Breast epithelium (tissue), 3 donors: ENCODE results near the gene CHSY1.

Source experiments
- POLR2A ChIP-seq: fragments of 450-650 bp; IDR thresholded peaks from one replicate; pipeline ENCODE4 v1.6.1; 2016; ENCODE audit warnings: antibody characterized with exemption, mild to moderate bottlenecking, moderate library complexity
- POLR2AphosphoS5 ChIP-seq, 3 donors: sonication (generic); formaldehyde crosslinking; IDR thresholded peaks; one replicate each; pipeline ENCODE4 v1.6.1; 2017; ENCODE audit warnings: antibody characterized with exemption in 3 of 3
- TF ChIP-seq, protein P1 (sequence below), 3 donors: fragments of 450-650 bp; IDR thresholded peaks; one replicate each; pipeline ENCODE4 v1.5.1; 2016 to 2017; ENCODE audit warnings: antibody characterized with exemption in 3 of 3, mild to moderate bottlenecking in 3 of 3, moderate library complexity in 3 of 3

GRCh38 chr15:101192081-101192480 lies 59.8 kb downstream of the CHSY1 start:
- no peak for TF ChIP-seq POLR2A
- TF ChIP-seq, protein P1, sequence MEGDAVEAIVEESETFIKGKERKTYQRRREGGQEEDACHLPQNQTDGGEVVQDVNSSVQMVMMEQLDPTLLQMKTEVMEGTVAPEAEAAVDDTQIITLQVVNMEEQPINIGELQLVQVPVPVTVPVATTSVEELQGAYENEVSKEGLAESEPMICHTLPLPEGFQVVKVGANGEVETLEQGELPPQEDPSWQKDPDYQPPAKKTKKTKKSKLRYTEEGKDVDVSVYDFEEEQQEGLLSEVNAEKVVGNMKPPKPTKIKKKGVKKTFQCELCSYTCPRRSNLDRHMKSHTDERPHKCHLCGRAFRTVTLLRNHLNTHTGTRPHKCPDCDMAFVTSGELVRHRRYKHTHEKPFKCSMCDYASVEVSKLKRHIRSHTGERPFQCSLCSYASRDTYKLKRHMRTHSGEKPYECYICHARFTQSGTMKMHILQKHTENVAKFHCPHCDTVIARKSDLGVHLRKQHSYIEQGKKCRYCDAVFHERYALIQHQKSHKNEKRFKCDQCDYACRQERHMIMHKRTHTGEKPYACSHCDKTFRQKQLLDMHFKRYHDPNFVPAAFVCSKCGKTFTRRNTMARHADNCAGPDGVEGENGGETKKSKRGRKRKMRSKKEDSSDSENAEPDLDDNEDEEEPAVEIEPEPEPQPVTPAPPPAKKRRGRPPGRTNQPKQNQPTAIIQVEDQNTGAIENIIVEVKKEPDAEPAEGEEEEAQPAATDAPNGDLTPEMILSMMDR (IDR thresholded peaks at IDR 0.05): no peak
- TF ChIP-seq POLR2AphosphoS5 (IDR thresholded peaks at IDR 0.05): no peak
